ENCODE measurements around the gene MRPL10. TPM values are rescaled to one million over a fixed set of nuclear protein-coding genes. Genes with fewer than 3 reads are reported as not detected.

MRPL10 gene
- total RNA-seq, 1 experiment from 2014 or later, result 112 TPM

DNA sequence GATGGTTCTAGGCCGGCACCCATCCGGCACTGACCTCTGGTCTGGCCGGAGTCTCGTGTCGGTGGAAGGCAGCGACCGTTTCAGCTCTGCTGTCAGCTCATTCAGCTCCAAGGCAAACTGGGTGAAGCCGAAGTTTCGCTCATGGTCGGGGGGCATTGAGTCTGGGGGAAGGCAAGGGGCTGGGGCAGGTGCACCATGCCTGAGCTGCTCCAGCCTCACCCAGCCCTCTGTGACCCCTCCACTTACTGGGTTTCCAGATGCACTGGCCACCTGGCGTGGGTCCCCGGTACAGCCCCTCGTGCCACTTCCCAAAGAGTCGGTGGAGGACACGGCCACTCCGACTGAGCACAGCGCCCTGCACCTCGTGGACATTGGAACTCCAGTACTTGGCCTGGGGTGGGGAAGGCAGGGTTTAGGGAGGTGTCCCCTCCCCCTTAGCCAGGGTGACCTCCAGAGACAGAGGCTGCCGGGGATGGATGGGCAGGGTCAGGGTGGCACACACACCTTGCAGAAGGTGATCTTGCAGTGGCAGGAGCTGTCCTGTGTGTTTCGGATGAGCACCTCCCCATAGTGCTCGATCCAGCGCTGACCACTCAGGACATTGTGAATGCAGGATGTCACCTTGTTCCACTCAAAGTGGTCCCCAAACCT is 22.4 kb downstream of the MRPL10 start:
- Histone ChIP-seq H3K4me2 (ENCODE audit: low read length) (no peak overlapping the region), H3K27me3 (ENCODE audit: insufficient read depth, low read length) (no peaks in the 10 kb centered on the region), H3K4me1 (ENCODE audit: control insufficient read depth in 1 of 2, insufficient read depth in 2 of 2, low read length in 2 of 2) (peaks cover 25 to 32% of the 10 kb centered on the region in 2 experiments), H3K27ac (ENCODE audit: low read depth, low read length) (no peak overlapping the region), H3K9me3 (ENCODE audit: control insufficient read depth in 1 of 2, insufficient read depth in 1 of 2, low read depth in 1 of 2, low read length in 2 of 2) (no peaks in the 10 kb centered on the region), H3K4me3 (replicated peaks in 1 of 2; ENCODE audit: low read depth in 1 of 2, low read length in 2 of 2) (no peak overlapping the region), H3K36me3 (ENCODE audit: control insufficient read depth in 1 of 2, insufficient read depth in 2 of 2, low read length in 2 of 2) (peaks cover 11% of the 10 kb centered on the region in 2 experiments; a peak in 2 of 4 replicates), H3K79me2 (ENCODE audit: insufficient read depth, low read length) (no peaks in the 10 kb centered on the region), H4K20me1 (ENCODE audit: insufficient read depth) (no peaks in the 10 kb centered on the region), H3K9me2 (ENCODE audit: insufficient read depth) (no peaks in the 10 kb centered on the region), H2AFZ (ENCODE audit: low read depth, low read length, poor library complexity, severe bottlenecking) (no peak overlapping the region), H3K9ac (ENCODE audit: low read length) (no peak overlapping the region)
- intact Hi-C loops (cut with micrococcal nuclease), result no loop called here
- ATAC-seq (no peak), DNase-seq (ENCODE audit: low read depth, low spot score) (no peak)
- ChIA-PET CTCF (no interaction called here), POLR2A (no interaction called here), RAD21 (ENCODE audit: low non-redundant PET in 1 of 2, low total read pairs in 2 of 2, uncharacterized antibody in 2 of 2, unreplicated experiment in 2 of 2) (no interaction called here)
- no TSS peak for BruUV-seq (replicated peaks)
- TF ChIP-seq TCF7L2 (IDR thresholded peaks at IDR 0.05; ENCODE audit: borderline replicate concordance, extremely low read depth, insufficient read depth, insufficient read length), result no peak
- no peak for TF ChIP-seq SP1 (IDR thresholded peaks at IDR 0.05; ENCODE audit: low read depth)
- TF ChIP-seq, protein P1, sequence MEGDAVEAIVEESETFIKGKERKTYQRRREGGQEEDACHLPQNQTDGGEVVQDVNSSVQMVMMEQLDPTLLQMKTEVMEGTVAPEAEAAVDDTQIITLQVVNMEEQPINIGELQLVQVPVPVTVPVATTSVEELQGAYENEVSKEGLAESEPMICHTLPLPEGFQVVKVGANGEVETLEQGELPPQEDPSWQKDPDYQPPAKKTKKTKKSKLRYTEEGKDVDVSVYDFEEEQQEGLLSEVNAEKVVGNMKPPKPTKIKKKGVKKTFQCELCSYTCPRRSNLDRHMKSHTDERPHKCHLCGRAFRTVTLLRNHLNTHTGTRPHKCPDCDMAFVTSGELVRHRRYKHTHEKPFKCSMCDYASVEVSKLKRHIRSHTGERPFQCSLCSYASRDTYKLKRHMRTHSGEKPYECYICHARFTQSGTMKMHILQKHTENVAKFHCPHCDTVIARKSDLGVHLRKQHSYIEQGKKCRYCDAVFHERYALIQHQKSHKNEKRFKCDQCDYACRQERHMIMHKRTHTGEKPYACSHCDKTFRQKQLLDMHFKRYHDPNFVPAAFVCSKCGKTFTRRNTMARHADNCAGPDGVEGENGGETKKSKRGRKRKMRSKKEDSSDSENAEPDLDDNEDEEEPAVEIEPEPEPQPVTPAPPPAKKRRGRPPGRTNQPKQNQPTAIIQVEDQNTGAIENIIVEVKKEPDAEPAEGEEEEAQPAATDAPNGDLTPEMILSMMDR (IDR thresholded peaks at IDR 0.05 in 2 of 3, conservative IDR thresholded peaks at IDR 0.05 in 1 of 3; ENCODE audit: borderline replicate concordance in 1 of 3, insufficient read depth in 1 of 3, low read depth in 2 of 3, low read length in 2 of 3), result no peak
- TF ChIP-seq ZFX (IDR thresholded peaks at IDR 0.05), result no peak
- no peak for TF ChIP-seq FOSL1 (IDR thresholded peaks at IDR 0.05; ENCODE audit: low read depth)
- no peak for TF ChIP-seq ELF1 (IDR thresholded peaks at IDR 0.05; ENCODE audit: borderline replicate concordance, low read depth)
- TF ChIP-seq SRF (IDR thresholded peaks at IDR 0.05; ENCODE audit: low read depth), result no peak

Measured in HCT116 (cell line).